ENCODE measurements around the gene CASP8.

DNA sequence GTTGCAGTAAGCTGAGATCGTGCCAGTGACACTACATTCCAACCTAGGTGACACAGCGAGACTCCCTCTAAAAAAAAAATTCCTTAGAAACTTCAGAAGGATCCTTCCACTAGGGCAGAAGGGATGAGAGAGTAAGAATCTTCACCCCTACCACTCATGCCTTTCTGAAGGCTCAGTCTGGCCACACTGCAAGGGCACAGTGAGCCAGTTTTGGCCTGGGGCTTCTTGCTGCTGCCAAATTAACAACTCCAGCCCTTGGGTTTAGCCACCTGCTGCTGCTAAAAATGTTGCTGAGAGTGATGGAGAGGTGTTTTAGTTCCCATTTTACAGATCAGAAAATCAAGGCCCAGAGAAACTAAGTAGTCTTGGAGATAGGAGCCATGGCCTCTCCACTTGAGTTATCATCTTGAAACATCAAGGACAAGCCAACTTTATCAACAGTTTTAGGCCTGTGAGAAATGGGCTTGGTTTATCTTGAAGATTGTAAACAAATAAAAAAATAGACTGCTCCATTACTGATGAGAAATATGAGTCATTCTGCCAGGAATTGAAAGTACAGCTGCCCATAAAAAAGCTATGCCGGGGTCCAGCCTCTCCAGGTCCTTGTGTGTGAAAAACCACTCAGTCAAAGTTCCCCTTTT is 31.9 kb upstream of the CASP8 start:
- TF ChIP-seq TAF1 (IDR thresholded peaks at IDR 0.05; ENCODE audit: low read depth, low read length) (no peak), POLR2A (IDR thresholded peaks at IDR 0.05; ENCODE audit: low read depth, low read length) (no peak), POLR2AphosphoS5 (IDR thresholded peaks at IDR 0.05; ENCODE audit: low read depth, low read length) (no peak), SPI1 (IDR thresholded peaks at IDR 0.05; ENCODE audit: low read depth, low read length) (0 out of 2 replicates have a peak, but pooled peaks have one; percentile 0), POU2F2 (IDR thresholded peaks at IDR 0.05; ENCODE audit: low read depth, low read length) (no peak)

Measured in GM12891 (cell line).